Measurements from ENCODE around the gene OSBPL1A.

Gene OSBPL1A

DNA sequence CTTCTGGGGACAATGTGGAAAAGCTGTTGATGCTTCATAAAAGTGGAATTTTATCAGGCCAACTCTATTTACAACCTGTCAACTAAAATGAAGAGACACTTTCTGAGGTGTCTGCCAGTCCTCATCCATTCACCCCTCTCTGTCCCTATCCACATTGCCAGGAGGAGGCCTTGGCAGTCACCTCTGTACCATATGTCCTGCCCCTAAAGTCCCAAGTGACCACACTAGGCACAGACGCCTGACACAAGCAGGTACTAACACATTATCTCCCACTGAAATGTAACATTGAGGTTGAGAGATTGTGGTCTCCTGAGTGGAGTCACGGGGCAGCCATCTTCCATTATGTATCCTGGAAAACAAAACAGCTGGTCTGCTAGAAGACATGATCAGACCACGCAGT is 71.4 kb downstream of the OSBPL1A start:
- no peak for DNase-seq

DNA sequence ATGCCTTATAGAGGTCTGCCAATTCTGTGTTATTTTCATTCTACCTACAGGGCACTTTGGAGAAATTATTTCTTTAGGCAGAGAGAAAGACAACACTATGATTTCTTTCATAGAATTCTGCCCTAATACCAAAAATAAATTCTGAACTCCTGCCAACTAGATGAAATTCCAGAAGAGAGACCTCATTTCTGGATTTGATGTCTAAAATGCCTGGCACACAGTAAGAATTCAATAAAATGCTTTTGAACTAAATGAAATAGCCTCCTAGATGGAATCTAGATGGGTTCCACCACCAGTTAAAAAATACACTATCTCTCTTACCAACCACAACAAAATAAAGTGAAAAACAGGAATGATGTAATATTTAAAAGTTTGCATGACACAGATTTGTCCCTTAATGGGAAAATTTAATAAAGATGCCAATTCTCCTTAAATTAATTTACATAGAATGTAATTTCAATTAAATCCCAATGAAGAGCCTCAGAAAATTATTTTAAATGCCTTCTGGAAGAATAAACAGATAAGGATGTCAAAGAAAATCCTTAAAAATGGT is 75.0 kb downstream of the OSBPL1A start:
- no peak for DNase-seq

DNA sequence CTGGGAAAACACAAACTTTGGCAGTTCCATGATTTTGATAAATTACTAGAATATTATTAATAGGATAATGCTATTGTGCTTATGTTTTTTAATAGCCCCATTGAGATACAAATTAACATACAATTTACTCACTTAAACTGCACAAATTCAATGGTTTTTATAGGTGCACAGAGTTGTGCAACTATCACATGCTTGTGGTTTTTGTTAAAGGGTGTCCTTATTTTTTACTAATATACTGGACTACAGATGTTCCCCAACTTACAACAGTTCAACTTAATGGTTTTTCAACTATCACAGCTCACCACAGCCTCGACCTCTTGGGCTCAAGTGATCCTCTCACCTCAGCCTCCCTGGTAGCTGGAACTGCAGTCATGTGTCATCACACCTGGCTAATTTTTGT is 76.6 kb downstream of the OSBPL1A start:
- DNase-seq = no peak

DNA sequence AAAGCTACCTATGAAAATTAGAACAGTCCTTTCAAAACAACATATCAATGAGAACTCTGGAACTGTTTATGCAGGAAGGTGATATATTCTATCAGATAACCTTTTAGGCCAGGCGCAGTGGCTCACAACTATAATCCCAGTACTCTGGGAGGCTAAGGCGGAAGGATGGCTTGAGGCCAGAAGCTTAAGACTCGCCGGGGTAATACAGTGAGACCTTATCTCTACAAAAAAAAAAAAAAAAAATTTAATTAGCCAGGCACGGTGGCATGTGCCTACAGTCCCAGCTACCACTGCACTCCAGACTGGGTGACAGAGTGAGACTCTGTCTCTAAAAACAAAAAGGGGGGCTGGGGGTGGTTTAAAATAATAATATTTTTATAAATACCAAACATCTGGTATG is 77.9 kb downstream of the OSBPL1A start:
- DNase-seq = no peak

DNA sequence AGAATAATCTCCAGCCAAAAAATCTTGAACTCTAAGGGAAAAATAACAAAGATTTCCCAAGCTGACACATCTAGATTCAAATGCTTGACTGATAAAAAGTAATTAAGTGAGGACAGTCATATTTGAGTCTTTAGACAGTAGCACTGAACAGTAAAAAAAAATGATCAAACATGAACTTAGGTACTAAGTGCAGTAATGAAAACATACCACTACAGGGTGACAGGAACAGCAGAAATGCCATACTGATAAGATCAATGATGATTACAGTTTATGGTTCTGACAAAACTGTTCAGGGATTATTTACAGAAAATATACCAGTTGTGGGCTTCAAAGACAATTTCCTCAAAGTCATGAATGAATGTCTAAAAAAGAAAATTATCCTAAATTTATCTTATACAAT is 80.3 kb downstream of the OSBPL1A start:
- DNase-seq = no peak

DNA sequence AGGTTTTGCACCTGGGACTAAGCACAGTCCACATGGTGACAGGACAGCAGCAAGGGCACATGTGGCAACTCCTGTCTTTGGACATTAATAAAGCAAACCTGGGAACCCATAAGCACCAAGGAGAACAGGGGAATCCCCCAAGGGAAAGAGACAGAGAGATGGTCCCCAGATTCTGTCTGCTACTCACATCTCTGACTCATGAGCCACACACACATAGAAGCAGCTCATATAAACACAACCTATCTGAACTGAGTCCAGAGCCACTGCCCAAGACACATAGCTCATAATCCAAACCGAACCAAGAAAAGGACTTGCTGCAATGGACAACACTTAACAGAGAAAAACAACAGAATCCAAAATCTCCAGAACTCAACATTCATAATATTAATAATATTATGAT is 82.5 kb downstream of the OSBPL1A start:
- DNase-seq = no peak

DNA sequence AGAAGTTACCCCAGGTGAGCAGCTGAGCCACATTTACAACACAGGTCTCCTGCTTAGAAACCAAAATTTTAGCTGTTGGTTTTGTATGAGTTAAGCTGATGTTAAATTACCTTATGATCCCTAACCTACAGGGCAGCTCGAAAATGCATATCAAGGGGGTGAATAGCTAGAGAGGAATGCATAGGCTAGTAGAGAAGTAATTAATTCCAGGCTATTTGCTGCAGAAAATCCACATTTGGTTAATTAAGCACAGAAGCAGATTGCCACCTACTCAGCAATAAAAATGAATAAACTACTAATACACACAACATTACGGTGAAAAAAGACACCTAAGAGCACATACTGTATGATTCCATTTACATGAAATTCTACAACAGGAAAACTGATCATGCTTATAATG is 91.4 kb downstream of the OSBPL1A start:
- DNase-seq = no peak

DNA sequence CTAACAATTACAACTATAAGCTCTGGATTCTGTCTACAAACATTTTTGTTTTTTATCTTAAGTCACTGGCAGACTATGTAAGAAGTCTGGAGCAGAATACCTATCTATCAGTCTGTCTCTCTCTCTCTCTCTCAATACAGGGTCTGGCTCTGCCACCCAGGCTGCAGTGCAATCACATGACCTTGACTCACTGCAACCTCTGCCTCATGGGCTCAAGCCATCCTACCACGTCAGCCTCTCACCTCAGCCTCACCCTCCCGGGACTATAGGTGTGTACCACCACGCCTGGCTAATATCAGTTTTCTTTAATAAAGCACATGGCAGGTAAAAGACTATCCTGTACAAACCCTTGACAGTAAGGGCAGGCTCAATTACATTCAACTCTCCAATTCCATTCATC is 96.9 kb downstream of the OSBPL1A start:
- no peak for DNase-seq

DNA sequence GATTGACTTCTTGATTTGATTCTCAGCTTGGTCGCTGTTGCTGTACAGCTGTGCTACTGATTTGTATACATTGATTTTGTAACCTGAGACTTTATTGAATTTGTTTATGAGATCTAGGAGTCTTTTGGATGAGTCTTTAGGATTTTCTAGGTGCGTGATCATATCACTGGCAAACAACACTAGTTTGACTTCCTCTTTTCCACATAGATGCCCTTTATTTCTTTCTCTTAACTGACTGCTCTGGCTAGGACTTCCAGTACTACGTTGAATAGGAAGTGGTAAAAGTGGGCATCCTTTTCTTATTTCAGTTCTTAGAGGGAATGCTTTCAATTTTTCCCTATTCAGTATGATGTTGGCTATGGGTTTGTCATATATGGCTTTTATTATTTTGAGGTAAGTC is 101.3 kb downstream of the OSBPL1A start:
- DNase-seq = no peak

DNA sequence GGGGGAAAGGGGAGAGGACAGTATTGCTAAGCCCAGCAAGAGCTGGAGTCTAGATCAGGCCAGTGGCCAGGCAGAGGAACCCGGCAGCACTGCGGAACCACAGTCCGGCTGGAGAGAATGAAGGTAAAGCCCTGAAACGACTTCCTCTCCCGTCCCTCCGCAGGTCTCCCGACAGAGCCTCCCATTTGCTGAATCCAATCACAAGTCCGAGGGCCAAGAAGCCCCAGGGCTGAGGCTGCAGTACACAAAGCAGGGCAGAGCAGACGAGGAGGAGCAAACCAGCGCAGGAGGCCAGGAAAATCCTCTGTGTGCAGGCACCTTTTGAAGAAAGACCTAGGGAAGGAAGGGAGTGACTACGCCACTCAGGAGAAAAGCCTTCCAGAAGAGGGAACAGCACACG is 104.4 kb downstream of the OSBPL1A start:
- no peak for DNase-seq

DNA sequence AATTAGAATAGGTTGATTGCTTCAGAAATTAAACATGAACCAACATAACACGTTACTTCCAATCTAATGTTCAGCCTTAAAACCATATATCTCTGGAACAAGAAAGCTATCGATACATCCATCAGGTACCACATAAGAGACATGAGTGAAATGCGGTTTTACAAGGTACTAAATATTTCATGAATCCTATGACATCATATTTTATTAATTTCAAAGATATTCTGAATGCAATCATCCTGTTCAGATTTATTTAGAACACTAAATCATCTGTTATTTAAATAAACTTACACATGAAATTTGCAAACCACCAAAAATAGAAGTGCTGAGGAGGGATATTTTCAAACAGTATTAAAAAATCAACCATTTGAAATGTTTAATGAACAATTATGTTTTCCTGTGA is 119.0 kb downstream of the OSBPL1A start:
- no peak for DNase-seq

DNA sequence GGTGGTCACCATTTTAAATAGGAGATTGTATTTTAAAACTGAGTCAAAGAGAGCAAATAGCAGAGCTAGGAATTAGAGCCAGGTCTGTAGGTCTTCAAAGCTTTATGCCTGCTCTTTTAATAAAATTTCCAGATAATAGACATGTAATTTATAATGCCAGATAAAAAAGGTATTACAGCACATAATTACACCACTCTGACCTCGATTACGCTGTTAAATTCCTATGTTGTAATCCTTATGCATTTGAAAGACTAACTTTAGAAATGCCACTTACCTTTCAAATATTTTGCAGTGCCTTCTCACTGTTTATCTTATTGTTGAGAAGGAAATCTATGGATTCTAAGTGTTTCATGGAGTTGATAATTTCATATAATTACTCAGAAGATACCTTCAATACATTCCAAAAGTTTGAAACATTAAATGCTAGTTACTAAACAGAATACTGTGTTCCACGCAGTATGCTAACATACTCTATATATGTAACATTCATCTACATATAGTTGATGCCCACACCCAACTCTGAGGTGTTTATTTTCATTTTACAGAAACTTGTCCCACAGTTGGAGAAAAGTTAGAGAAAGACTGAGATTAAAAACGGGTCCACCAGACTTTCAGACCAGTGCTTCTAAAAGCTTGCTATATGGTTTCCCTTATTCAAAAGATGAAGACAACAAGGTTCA is 120.0 kb downstream of the OSBPL1A start:
- DNase-seq = no peak

DNA sequence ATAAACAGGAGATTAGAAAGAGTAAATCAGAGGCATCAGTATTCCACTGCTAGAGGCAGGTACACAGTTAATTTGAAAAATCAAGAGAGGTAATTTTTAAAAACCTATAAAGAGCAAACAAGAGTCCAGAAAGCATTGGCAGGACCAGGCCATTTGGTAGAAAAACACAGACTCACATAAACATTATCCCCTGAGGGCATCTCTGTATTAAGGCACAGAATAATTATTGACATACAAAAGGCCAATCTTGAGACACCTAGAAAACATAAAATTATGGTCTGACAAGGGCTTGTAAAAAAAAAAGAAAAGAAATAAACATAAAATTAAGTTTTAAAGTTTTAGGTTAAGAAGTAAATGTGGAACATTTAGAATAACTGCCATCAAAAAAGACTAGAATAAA is 120.6 kb downstream of the OSBPL1A start:
- DNase-seq = no peak

DNA sequence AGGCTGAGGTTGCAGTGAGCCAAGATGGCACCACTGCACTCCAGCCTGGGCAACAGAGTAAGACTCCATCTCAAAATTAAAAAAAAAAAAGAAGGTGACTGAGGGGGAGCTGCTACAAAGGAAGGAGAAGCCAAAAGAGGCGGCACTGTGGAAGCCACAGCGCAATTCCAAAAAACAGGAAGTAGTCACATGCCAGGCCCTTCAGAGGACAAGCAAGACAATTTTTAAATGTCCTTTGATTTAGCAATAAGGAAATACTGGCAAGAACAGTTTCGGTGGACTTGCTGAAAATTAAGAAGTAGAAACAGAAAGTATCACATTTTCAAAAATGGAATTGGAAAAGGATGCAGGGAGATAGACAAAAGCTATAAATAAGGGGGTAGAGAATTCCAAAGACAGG is 122.8 kb downstream of the OSBPL1A start:
- no peak for DNase-seq

DNA sequence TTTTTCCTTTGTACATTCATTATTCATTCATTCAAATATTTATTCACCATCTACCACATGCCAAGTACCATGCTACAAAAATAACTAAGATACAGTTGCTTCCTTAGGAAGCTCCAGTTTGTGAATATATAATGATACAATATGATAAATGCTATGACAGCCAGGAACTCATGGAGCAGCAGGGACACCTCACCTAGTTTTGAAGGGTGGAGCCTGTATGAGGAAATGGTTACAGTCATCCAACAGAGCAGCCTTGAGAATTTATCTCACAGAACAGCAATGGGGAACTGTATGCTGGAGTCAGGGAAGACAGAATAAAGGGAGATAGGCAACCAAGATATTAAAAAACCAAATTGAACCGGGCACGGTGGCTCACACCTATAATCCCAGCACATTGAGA is 124.0 kb downstream of the OSBPL1A start:
- no peak for DNase-seq

DNA sequence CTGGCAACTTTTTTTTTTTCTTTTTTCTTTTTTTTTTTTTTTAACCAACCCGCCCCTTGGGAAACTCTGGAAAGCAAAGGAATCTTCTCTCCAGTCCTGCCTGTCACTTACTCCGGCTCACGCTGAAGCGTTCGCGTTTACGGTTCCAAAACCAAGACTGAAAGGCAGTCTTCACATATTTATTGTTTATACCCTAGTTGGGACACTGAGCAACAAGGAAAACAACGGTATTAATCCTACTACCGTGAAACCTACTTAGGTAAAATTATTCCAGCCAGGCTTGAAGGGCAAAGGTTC is 125.4 kb downstream of the OSBPL1A start:
- no peak for DNase-seq

DNA sequence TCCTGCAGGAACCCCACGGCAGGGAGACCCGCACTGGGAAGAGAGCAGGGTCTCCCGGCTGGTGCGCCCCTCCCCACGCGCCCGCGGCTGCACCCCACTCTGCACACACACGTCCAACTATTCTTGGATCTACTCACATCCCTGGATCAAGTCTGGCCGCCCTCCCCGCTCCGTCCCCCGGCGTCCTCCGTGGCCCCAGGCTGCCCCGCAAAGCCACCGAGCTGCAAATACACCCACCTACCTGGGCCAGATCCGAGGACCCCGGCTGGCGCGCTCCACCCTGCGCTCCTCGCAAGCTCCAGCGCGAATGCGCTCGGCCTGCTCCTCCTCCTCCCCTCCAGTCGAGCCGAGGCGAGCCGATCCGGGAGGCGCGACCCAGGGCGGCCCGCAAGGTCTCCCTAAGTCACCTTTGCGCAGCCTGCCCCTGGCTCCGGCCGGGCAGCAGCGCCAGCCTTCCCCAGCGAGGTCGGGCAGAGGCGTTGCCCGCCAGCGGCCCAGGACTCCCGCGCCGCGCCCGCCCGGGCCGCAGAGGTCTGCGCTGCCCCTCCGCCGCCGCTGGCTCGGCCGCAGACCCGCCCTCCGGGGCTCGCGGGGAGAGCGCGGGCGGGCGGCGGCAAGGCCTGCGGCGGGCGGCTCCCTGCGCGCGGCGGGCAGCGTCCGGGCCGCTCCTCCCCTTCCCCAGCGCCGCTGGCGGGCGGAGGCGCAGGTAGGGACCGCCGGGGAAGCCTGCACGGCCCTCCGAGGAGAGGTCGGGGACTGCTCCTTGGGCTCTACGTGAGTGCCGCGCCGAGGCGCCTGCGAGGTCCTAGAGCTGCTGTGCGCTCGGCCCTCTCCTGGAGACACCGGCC is 126.0 kb downstream of the OSBPL1A start:
- DNase-seq = peak; percentile 29

DNA sequence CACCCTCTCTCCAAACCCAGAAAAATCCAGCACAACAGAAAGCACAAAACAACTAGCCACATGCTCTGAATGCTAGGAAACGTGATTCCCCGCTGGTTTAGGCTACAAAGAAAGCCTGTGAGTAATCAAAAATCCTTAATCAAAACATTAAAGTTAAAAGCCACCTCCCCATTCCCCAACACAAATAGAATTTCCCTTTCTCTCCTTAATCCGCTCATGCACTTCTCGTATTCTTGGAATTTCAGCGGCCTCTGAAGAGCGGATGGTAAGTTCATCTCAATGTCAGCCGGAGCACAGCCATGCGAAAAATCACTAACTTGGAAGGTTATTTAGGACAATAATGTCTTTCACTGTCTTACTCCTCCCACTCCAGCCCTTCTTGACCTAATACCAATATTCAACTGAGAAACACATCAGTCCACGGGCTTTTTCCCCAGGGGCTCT is 126.7 kb downstream of the OSBPL1A start:
- DNase-seq = no peak

DNA sequence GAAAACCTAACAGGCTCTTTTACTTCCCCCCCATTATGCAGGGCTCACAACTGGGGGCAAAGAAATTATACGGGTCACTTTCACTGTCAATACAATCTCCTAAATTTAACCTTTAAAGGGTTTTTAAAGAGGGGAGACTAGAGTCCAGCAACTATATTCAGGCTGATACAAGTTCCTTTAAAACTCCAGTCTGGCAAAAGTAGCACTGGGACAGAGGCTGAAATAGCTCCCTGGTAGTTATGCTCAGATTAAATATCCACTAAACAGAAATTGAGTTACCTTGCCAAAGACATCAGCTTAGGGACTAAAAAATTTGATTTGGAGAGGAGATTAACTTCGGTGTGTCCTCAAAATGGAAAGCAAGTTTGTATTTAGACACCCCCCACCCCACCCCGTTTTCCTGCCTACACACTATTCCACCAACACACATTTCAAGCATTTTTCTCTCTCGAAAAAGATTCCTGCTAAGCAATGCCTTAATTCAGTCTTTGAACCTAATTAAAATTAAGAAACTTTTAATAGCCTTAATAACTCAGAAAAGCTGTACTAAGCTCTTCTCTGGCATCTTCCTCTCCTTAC is 127.2 kb downstream of the OSBPL1A start:
- DNase-seq = no peak

DNA sequence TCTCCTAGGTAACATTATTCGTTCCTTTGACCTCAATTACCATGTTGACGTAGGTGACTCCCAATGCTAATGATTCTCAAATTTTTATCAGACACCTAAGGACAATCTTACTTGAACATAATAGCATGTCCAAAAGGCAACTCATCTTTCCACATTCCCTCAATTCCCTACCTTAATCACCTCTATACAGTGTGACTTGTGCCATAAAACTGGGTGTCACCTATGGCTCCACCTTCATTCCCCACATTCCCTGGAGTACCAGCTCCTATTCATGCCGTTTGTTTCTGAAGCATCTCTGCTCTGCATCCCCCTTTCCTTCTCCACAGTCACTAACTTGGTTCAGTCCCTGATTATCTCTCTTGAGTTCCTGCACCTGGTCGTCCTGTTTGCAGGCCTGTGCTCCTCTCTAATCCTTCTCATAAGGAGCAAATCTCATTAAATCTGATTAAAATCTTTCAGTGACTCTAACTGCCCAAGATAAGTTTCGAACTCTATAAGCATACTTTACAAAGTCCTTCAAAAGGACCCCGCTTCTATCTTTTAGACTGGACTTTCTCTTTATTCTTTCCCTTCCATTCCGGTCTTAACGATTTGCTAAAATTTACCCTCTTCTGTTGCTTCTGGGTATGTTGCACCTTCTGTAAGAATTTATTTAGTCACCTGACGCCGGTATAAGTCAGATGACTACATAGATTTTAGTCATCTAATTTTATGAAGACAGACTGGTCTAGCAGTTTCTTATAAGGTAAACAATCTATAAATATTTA is 128.7 kb downstream of the OSBPL1A start:
- DNase-seq = no peak

DNA sequence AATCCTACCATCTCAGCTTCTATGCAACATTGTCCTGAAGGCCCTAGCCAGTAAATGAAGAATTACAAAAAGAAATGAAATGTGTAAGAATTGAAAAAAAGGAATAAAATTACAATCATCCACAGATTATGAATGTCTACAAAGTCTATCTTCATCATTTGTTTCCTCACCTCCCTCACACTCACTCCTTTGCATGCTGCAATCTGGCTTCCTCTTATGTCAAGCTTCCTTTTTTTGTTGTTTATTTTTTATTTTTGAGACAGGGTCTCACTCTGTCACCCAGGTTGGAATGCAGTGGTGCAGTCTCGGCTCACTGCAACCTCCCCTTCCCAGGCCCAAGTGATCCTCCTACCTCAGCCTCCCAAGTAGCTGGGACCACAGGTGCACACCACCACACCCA is 129.7 kb downstream of the OSBPL1A start:
- DNase-seq = no peak

DNA sequence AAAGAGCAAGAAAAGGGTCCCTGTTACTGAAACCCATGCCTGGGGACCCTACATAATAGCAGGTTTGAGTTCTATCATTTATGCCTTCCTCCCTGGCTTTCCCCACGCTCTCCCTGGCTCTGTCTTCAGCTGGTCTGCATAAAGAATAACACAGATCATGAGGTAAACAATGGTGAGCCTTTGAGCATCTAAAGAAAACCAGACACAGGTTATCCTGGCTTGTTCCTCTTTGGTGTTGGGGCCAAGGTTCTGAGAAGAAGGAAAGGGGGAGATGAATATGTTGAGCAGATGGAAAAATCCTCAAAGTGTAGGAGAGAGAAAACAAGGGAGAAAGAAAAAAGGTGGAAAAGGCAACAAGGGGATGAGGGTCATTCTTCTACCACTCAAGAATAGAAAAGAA is 131.5 kb downstream of the OSBPL1A start:
- DNase-seq = no peak

DNA sequence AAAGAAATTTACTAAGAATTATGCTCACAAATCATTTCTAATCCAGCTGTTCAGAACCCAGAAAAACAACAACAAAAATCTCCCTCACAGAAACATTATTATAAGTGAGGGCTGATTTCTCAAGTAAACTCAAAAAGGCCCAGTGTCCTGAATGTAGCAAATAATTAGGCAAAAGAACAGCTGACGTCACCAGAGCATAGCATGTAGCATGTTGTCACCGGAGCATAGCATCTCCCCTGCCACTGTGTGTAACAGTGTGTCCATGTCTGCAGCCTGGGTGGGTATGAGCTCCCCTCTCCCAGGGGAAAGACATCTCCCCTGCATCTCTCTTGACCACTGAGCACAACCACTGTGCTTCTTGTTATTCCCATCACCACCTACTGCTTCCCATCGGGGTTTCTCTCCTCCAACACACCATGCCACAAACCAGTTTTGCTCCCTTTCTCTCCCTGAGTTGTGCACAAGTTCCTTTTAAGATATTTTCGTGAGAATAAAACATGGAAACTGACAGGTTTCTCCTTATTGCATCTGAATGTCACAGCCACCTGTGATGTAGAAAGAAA is 132.0 kb downstream of the OSBPL1A start:
- DNase-seq = no peak

Measured in stimulated activated CD4-positive, alpha-beta T cell treated with anti-CD3 and anti-CD28 coated beads, Interleukin-1b, Interleukin-23, amount 100 ng/mL, for 48 hours (primary cell).